Left lung (tissue), 10 donors: ENCODE measurements around the gene EPC1. TPM values are rescaled to one million over a fixed set of nuclear protein-coding genes. Genes with fewer than 3 reads are reported as not detected.

Experiments
- ATAC-seq: fragments of 200-7000 bp; cut with Tn5 transposase; one replicate; pipeline ENCODE4 v1.9.1; 2020; ENCODE audit warnings: moderate library complexity
- DNase-seq, 4 donors: peaks; one replicate each; pipeline ENCODE4 v3.0.0-alpha.2; 2013 to 2020
- H3K27ac ChIP-seq, 2 donors: fragments of 200-600 bp; sonication (generic) in 1 of 2; one replicate each; pipeline versions ENCODE4 v1.5.0 to v1.8.0; 2020 to 2021
- H3K27me3 ChIP-seq, 2 donors: fragments of 200-600 bp; sonication (generic) in 1 of 2; one replicate each; pipeline versions ENCODE4 v1.5.0 to v1.8.0; 2020 to 2021
- H3K36me3 ChIP-seq, 2 donors: fragments of 200-600 bp; sonication (generic) in 1 of 2; one replicate each; pipeline versions ENCODE4 v1.5.0 to v1.8.0; 2020 to 2021
- H3K4me1 ChIP-seq, 2 donors: fragments of 200-600 bp; one replicate each; pipeline ENCODE4 v1.8.0; 2021
- H3K4me3 ChIP-seq, 2 donors: fragments of 200-600 bp; sonication (generic) in 1 of 2; one replicate each; pipeline versions ENCODE4 v1.5.0 to v1.8.0; 2020 to 2021; ENCODE audit warnings: mild to moderate bottlenecking in 1 of 2
- H3K9me3 ChIP-seq, 2 donors: fragments of 200-600 bp; sonication (generic) in 1 of 2; one replicate each; pipeline versions ENCODE4 v1.5.0 to v1.8.0; 2020 to 2021
- intact Hi-C, 2 donors: fragments of 100-400 bp; cut with DNase I; formaldehyde crosslinking; loops; one replicate each; pipeline versions ENCODE4 v1.11.2 to v1.14.2; 2022
- polyA plus RNA-seq, 6 donors: library from polyadenylated mRNA; unstranded; fragments of 120-200 nt; gene quantifications; one replicate each; pipeline ENCODE4 v1.2.1, GENCODE V29; 2013; ENCODE audit not compliant: insufficient read length in 6 of 6
- total RNA-seq, 2 donors: library from RNA; stranded (reverse); fragmentation: NEBNext Ultra II Directional; extraction: Animal tissue kit (Norgen Biotek cat#: 25700); gene quantifications; one replicate each; pipeline ENCODE4 v1.2.1, GENCODE V29; 2021
- TF ChIP-seq, protein P1 (sequence below), 2 donors: fragments of 200-600 bp; sonication (generic) in 1 of 2; IDR thresholded peaks; one replicate each; pipeline versions ENCODE4 v1.5.0 to v1.8.0; 2021; ENCODE audit warnings: antibody characterized with exemption in 2 of 2
- donor health status: DM: no; HTN: yes; CAD: no.
- donor health status: DM: no; HTN: no; CAD: no.

The EPC1 gene
- total and polyA plus RNA-seq, 8 donors = 27.0 to 84.0 (median 70.0) TPM

DNA sequence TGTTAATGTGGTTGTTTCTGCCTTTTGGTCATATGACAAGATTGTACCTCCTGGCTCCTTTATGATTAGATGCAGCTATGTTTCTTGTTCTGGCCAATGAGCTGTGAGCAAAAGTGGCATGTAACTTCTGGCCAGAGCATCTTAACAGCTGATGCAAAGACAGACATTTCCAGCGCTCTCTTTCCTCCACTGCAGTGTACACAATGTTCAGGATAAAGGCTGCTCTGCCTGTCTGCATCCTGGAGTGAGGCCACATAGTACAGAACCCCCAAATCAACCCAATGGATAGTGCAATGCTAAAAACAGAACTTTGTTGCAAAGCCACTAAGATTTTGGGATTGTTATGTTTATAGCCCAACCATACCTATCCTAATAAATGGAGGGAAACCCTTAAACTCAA lies 17.9 kb downstream of the EPC1 start:
- Histone ChIP-seq H3K27me3 (no peaks in the 10 kb centered on the region), H3K9me3 (no peaks in the 10 kb centered on the region), H3K4me3 (no peak overlapping the region), H3K36me3 (no peaks in the 10 kb centered on the region), H3K4me1 (peaks cover 29 to 93% of the 10 kb centered on the region in 2 donors), H3K27ac (no peak overlapping the region)
- intact Hi-C loops = no loop called here
- TF ChIP-seq, protein P1, sequence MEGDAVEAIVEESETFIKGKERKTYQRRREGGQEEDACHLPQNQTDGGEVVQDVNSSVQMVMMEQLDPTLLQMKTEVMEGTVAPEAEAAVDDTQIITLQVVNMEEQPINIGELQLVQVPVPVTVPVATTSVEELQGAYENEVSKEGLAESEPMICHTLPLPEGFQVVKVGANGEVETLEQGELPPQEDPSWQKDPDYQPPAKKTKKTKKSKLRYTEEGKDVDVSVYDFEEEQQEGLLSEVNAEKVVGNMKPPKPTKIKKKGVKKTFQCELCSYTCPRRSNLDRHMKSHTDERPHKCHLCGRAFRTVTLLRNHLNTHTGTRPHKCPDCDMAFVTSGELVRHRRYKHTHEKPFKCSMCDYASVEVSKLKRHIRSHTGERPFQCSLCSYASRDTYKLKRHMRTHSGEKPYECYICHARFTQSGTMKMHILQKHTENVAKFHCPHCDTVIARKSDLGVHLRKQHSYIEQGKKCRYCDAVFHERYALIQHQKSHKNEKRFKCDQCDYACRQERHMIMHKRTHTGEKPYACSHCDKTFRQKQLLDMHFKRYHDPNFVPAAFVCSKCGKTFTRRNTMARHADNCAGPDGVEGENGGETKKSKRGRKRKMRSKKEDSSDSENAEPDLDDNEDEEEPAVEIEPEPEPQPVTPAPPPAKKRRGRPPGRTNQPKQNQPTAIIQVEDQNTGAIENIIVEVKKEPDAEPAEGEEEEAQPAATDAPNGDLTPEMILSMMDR (IDR thresholded peaks at IDR 0.05) = no peak
- DNase-seq = no peak
- ATAC-seq = no peak

DNA sequence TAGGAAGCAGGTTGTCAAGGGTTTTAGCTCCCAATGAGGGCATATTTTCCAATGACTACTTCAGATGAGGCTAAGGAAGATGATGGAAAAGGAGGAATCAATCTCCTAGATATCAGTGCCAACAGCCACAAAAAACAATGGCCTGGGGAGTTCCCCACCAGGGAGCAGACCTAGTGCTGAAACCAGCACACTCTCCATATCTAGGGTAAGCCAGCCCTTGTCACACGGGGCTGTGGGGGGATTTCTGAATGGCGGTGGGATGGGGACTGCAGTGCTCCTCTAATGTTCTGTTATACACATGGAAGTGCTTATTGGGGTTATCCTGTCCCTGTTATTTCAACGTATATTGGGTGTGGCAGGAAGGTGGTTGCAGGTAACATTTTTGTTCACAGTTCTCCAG lies 18.5 kb downstream of the EPC1 start:
- Histone ChIP-seq H3K36me3 (no peaks in the 10 kb centered on the region), H3K9me3 (no peaks in the 10 kb centered on the region), H3K27ac (no peak overlapping the region), H3K4me3 (no peak overlapping the region), H3K4me1 (peaks cover 29 to 90% of the 10 kb centered on the region in 2 donors), H3K27me3 (no peaks in the 10 kb centered on the region)
- TF ChIP-seq, protein P1 (IDR thresholded peaks at IDR 0.05) = no peak
- intact Hi-C loops = no loop called here
- ATAC-seq = peak; percentile 12
- no peak for DNase-seq

DNA sequence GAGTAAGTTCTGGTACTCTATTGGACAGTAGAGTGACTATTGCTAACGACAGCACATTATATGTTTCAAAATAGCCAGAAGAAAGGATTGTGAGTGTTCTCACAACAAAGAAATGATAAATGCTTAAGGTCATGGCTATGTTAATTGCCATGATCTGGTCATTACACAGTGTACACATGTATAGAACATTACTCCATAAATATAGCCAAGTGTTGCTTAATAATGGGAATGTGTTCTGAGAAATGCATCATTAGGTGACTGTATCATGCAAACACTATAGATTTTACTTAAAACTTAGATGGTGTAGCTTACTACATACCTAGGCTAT lies 19.6 kb downstream of the EPC1 start:
- no peaks in the 10 kb centered on the region for H3K27me3 ChIP-seq
- DNase-seq (no peak), ATAC-seq (no peak)
- no peaks in the 10 kb centered on the region for H3K36me3 ChIP-seq
- H3K4me3 ChIP-seq = no peak overlapping the region
- TF ChIP-seq, protein P1 (IDR thresholded peaks at IDR 0.05) = no peak
- H3K27ac ChIP-seq = no peak overlapping the region
- H3K4me1 ChIP-seq = peaks cover 27 to 90% of the 10 kb centered on the region in 2 donors
- intact Hi-C loops = no loop called here
- no peaks in the 10 kb centered on the region for H3K9me3 ChIP-seq

DNA sequence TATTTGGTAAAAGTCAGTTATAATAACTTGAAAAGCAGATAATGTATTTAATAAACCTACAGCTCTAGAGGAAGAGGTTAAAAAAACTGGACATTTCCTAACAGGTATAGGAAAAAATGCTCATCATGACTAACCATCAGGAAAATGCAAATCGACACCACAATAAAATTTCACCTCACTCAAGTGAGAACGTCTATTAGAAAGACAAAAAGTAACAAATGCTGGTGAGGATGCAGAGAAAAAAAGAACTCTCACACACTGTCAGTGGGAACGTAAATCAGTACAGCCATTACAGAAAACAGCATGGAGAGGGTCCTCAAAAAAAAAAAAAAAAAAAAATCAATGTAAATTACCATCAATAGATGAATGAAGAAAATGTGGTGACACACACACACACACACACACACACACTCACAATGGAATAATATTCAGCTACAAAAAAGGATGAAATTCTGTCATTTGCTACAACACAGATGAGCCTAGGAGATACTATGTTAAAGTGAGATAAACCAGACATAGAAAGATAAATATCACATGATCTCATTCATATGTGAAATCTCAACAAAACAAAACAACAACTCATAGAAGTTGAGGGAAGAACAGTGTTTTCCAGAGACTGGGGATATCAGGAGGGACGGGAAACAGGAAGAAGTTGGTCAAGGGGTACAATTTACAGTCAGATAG lies 20.1 kb downstream of the EPC1 start:
- no peak overlapping the region for H3K4me3 ChIP-seq
- H3K27ac ChIP-seq = no peak overlapping the region
- ATAC-seq (no peak), DNase-seq (no peak)
- H3K27me3 ChIP-seq = no peaks in the 10 kb centered on the region
- no peaks in the 10 kb centered on the region for H3K9me3 ChIP-seq
- intact Hi-C loops = no loop called here
- H3K36me3 ChIP-seq = no peaks in the 10 kb centered on the region
- TF ChIP-seq, protein P1 (IDR thresholded peaks at IDR 0.05) = no peak
- H3K4me1 ChIP-seq = peaks cover 22 to 90% of the 10 kb centered on the region in 2 donors

DNA sequence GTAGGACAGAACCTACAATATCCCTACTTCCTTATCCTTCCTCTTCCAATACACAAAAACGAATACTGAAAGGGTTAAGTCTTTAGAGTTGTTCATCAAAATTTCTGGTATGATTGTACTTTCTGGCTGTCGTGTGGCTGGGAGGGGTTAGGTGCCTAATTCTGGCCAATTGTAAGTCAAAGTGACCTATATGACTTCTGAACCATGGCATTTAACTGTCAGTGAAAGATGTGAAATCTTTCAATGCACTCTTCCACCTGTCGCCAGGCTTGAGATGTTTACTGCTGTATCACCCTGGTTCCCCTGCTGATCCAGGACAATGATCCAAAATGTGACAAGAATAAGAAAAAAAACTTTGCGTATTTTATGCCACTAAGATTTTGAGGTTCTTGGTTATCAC lies 20.8 kb downstream of the EPC1 start:
- Histone ChIP-seq H3K36me3 (no peaks in the 10 kb centered on the region), H3K9me3 (no peaks in the 10 kb centered on the region), H3K27me3 (no peaks in the 10 kb centered on the region), H3K4me1 (peaks cover 19 to 87% of the 10 kb centered on the region in 2 donors), H3K4me3 (no peak overlapping the region), H3K27ac (no peak overlapping the region)
- TF ChIP-seq, protein P1 (IDR thresholded peaks at IDR 0.05) = no peak
- no peak for ATAC-seq
- intact Hi-C loops = no loop called here
- no peak for DNase-seq
